HEK293 (cell line): Measurements from ENCODE around the gene NCOR2.

Experiments
- GLIS1 ChIP-seq: fragments of 450-650 bp; formaldehyde crosslinking; IDR thresholded peaks from 2 replicates; pipeline ENCODE4 v1.5.1; 2016; ENCODE audit warnings: missing biosample characterization, missing genetic modification characterization
- GLIS2 ChIP-seq: fragments of 450-650 bp; formaldehyde crosslinking; IDR thresholded peaks from 2 replicates; pipeline ENCODE4 v1.5.1; 2016; ENCODE audit warnings: missing biosample characterization, missing genetic modification characterization
- KLF10 ChIP-seq: fragments of 450-650 bp; IDR thresholded peaks from 2 replicates; pipeline ENCODE4 v1.5.1; 2018; ENCODE audit warnings: missing biosample characterization, mild to moderate bottlenecking, missing genetic modification characterization
- SALL2 ChIP-seq: fragments of 450-650 bp; formaldehyde crosslinking; IDR thresholded peaks from 2 replicates; pipeline ENCODE4 v1.5.0; 2017; ENCODE audit warnings: missing biosample characterization, mild to moderate bottlenecking, missing genetic modification characterization, borderline replicate concordance
- SP2 ChIP-seq: fragments of 450-650 bp; formaldehyde crosslinking; IDR thresholded peaks from 2 replicates; pipeline ENCODE4 v1.5.1; 2016; ENCODE audit warnings: missing biosample characterization, missing genetic modification characterization
- ZBTB1 ChIP-seq: fragments of 450-650 bp; formaldehyde crosslinking; IDR thresholded peaks from 2 replicates; pipeline ENCODE4 v1.5.1; 2016; ENCODE audit warnings: missing biosample characterization, missing genetic modification characterization
- ZBTB8A ChIP-seq: fragments of 450-650 bp; formaldehyde crosslinking; IDR thresholded peaks from 2 replicates; pipeline ENCODE4 v1.5.1; 2016; ENCODE audit warnings: missing biosample characterization, missing genetic modification characterization
- ZIC2 ChIP-seq: fragments of 450-650 bp; formaldehyde crosslinking; IDR thresholded peaks from 2 replicates; pipeline ENCODE4 v1.5.1; 2016; ENCODE audit warnings: missing biosample characterization, missing genetic modification characterization
- ZNF132 ChIP-seq: fragments of 450-650 bp; formaldehyde crosslinking; IDR thresholded peaks from 2 replicates; pipeline ENCODE4 v1.5.1; 2017; ENCODE audit warnings: missing biosample characterization, missing genetic modification characterization, borderline replicate concordance
- ZNF138 ChIP-seq: fragments of 450-650 bp; formaldehyde crosslinking; IDR thresholded peaks from 2 replicates; pipeline ENCODE4 v1.5.1; 2016; ENCODE audit warnings: missing biosample characterization, missing genetic modification characterization, borderline replicate concordance
- ZNF211 ChIP-seq: fragments of 450-650 bp; formaldehyde crosslinking; IDR thresholded peaks from 2 replicates; pipeline ENCODE4 v1.5.1; 2016; ENCODE audit warnings: low read depth, missing biosample characterization, missing genetic modification characterization
- ZNF239 ChIP-seq: fragments of 450-650 bp; formaldehyde crosslinking; IDR thresholded peaks from 2 replicates; pipeline ENCODE4 v1.5.1; 2016; ENCODE audit warnings: missing biosample characterization, missing genetic modification characterization
- ZNF24 ChIP-seq: fragments of 450-650 bp; formaldehyde crosslinking; IDR thresholded peaks from 2 replicates; pipeline ENCODE4 v1.5.1; 2016; ENCODE audit warnings: missing biosample characterization, missing genetic modification characterization
- ZNF341 ChIP-seq: fragments of 450-650 bp; formaldehyde crosslinking; IDR thresholded peaks from 2 replicates; pipeline ENCODE4; 2016; ENCODE audit warnings: low read depth, missing biosample characterization, missing genetic modification characterization
- ZNF350 ChIP-seq: fragments of 450-650 bp; formaldehyde crosslinking; IDR thresholded peaks from 2 replicates; pipeline ENCODE4 v1.5.0; 2017; ENCODE audit warnings: missing biosample characterization, mild to moderate bottlenecking, missing genetic modification characterization
- ZNF521 ChIP-seq: fragments of 450-650 bp; formaldehyde crosslinking; IDR thresholded peaks from 2 replicates; pipeline ENCODE4 v1.5.1; 2017; ENCODE audit warnings: missing biosample characterization, mild to moderate bottlenecking, missing genetic modification characterization
- ZNF621 ChIP-seq: fragments of 450-650 bp; formaldehyde crosslinking; IDR thresholded peaks from 2 replicates; pipeline ENCODE4 v1.5.1; 2017; ENCODE audit warnings: missing biosample characterization, missing genetic modification characterization
- ZNF623 ChIP-seq: fragments of 450-650 bp; formaldehyde crosslinking; IDR thresholded peaks from 2 replicates; pipeline ENCODE4 v1.5.1; 2016; ENCODE audit warnings: missing biosample characterization, missing genetic modification characterization
- ZNF660 ChIP-seq: fragments of 450-650 bp; IDR thresholded peaks from 2 replicates; pipeline ENCODE4 v1.5.1; 2018; ENCODE audit warnings: missing biosample characterization, mild to moderate bottlenecking, missing genetic modification characterization
- ZNF837 ChIP-seq: fragments of 450-650 bp; formaldehyde crosslinking; IDR thresholded peaks from 2 replicates; pipeline ENCODE4 v1.5.1; 2016; ENCODE audit warnings: missing biosample characterization, missing genetic modification characterization
- TF ChIP-seq, protein P1 (sequence below): fragments of 450-650 bp; formaldehyde crosslinking; IDR thresholded peaks from 2 replicates; pipeline ENCODE4 v1.5.1; 2016; ENCODE audit warnings: missing biosample characterization, missing genetic modification characterization
- TF ChIP-seq, protein P2 (sequence below): fragments of 450-650 bp; formaldehyde crosslinking; IDR thresholded peaks from 2 replicates; pipeline ENCODE4 v1.5.1; 2016; ENCODE audit warnings: missing biosample characterization, missing genetic modification characterization
- TF ChIP-seq, protein P3 (sequence below): fragments of 450-650 bp; formaldehyde crosslinking; IDR thresholded peaks from 2 replicates; pipeline ENCODE4 v1.5.1; 2017; ENCODE audit warnings: missing biosample characterization, missing genetic modification characterization
- TF ChIP-seq, protein P4 (sequence below): IDR thresholded peaks from 2 replicates; pipeline ENCODE4 v1.6.1; 2011; ENCODE audit warnings: mild to moderate bottlenecking, low read depth, low read length, borderline replicate concordance
- TF ChIP-seq, protein P5 (sequence below): fragments of 450-650 bp; formaldehyde crosslinking; optimal IDR thresholded peaks from 2 replicates; pipeline ENCODE3; 2016; ENCODE audit warnings: missing biosample characterization, mild to moderate bottlenecking, missing genetic modification characterization
- TF ChIP-seq, protein P6 (sequence below): fragments of 450-650 bp; formaldehyde crosslinking; IDR thresholded peaks from 2 replicates; pipeline ENCODE4 v1.5.1; 2016; ENCODE audit warnings: missing biosample characterization, missing genetic modification characterization

NCOR2 gene

DNA sequence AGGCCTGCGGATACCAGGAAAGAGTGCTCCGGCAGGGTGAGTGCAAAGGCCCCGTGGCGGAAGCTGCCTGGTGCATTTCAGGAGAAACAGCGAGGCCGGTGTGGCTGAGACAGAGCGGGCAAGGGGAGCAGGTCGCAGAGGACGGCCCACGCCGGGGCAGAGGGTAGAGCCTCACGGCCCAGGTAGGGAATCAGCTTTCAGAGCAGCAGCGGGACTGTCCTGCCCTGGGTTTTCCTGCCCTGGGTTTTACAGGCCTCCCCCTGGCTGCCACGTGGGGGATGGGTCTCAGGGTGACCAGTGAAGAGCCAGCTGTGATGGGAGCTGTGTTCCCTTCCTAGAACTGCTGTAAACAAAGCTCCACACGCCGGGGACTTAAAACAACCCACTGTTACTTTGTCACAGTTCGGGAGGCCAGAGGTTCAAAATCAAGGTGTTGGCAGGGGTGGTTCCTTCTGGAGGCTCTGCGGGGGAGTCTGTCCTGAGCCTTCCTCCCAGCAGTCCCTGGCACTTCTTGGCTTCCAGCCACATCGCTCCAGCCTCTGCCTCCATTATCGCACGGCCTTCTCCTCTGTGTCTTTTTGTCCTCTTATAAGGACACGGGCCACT, 10.4 kb downstream of the NCOR2 start (continued):
- TF ChIP-seq, protein P1, sequence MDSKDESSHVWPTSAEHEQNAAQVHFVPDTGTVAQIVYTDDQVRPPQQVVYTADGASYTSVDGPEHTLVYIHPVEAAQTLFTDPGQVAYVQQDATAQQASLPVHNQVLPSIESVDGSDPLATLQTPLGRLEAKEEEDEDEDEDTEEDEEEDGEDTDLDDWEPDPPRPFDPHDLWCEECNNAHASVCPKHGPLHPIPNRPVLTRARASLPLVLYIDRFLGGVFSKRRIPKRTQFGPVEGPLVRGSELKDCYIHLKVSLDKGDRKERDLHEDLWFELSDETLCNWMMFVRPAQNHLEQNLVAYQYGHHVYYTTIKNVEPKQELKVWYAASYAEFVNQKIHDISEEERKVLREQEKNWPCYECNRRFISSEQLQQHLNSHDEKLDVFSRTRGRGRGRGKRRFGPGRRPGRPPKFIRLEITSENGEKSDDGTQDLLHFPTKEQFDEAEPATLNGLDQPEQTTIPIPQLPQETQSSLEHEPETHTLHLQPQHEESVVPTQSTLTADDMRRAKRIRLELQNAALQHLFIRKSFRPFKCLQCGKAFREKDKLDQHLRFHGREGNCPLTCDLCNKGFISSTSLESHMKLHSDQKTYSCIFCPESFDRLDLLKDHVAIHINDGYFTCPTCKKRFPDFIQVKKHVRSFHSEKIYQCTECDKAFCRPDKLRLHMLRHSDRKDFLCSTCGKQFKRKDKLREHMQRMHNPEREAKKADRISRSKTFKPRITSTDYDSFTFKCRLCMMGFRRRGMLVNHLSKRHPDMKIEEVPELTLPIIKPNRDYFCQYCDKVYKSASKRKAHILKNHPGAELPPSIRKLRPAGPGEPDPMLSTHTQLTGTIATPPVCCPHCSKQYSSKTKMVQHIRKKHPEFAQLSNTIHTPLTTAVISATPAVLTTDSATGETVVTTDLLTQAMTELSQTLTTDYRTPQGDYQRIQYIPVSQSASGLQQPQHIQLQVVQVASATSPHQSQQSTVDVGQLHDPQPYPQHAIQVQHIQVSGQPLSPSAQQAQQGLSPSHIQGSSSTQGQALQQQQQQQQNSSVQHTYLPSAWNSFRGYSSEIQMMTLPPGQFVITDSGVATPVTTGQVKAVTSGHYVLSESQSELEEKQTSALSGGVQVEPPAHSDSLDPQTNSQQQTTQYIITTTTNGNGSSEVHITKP (tag by site-specific recombination) = peak; percentile 30; the same call in 1 of the 2 replicates
- TF ChIP-seq, protein P2, sequence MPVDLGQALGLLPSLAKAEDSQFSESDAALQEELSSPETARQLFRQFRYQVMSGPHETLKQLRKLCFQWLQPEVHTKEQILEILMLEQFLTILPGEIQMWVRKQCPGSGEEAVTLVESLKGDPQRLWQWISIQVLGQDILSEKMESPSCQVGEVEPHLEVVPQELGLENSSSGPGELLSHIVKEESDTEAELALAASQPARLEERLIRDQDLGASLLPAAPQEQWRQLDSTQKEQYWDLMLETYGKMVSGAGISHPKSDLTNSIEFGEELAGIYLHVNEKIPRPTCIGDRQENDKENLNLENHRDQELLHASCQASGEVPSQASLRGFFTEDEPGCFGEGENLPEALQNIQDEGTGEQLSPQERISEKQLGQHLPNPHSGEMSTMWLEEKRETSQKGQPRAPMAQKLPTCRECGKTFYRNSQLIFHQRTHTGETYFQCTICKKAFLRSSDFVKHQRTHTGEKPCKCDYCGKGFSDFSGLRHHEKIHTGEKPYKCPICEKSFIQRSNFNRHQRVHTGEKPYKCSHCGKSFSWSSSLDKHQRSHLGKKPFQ (tag by site-specific recombination) = no peak
- TF ChIP-seq ZNF621 (no peak), ZNF521 (tag by site-specific recombination) (no peak), SP2 (tag by site-specific recombination) (no peak), ZNF350 (no peak), ZNF341 (tag by site-specific recombination) (0 out of 2 replicates have a peak, but pooled peaks have one; percentile 27), ZNF660 (tag by site-specific recombination) (no peak), ZNF211 (tag by site-specific recombination) (no peak), ZBTB8A (tag by site-specific recombination) (no peak), ZNF837 (tag by site-specific recombination) (no peak), ZIC2 (tag by site-specific recombination) (peak; percentile 90), GLIS1 (tag by site-specific recombination) (peak; percentile 56), ZNF239 (tag by site-specific recombination) (no peak), SALL2 (tag by site-specific recombination) (no peak), ZNF24 (tag by site-specific recombination) (no peak), GLIS2 (tag by site-specific recombination) (peak; percentile 40; the same call in 1 of the 2 replicates), ZBTB1 (tag by site-specific recombination) (no peak), KLF10 (no peak), ZNF132 (tag by site-specific recombination) (no peak), ZNF623 (tag by site-specific recombination) (peak; percentile 95), ZNF138 (tag by site-specific recombination) (no peak)
- TF ChIP-seq, protein P3, sequence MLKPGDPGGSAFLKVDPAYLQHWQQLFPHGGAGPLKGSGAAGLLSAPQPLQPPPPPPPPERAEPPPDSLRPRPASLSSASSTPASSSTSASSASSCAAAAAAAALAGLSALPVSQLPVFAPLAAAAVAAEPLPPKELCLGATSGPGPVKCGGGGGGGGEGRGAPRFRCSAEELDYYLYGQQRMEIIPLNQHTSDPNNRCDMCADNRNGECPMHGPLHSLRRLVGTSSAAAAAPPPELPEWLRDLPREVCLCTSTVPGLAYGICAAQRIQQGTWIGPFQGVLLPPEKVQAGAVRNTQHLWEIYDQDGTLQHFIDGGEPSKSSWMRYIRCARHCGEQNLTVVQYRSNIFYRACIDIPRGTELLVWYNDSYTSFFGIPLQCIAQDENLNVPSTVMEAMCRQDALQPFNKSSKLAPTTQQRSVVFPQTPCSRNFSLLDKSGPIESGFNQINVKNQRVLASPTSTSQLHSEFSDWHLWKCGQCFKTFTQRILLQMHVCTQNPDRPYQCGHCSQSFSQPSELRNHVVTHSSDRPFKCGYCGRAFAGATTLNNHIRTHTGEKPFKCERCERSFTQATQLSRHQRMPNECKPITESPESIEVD (tag by site-specific recombination) = no peak
- TF ChIP-seq, protein P4, sequence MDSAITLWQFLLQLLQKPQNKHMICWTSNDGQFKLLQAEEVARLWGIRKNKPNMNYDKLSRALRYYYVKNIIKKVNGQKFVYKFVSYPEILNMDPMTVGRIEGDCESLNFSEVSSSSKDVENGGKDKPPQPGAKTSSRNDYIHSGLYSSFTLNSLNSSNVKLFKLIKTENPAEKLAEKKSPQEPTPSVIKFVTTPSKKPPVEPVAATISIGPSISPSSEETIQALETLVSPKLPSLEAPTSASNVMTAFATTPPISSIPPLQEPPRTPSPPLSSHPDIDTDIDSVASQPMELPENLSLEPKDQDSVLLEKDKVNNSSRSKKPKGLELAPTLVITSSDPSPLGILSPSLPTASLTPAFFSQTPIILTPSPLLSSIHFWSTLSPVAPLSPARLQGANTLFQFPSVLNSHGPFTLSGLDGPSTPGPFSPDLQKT = no peak
- TF ChIP-seq, protein P5, sequence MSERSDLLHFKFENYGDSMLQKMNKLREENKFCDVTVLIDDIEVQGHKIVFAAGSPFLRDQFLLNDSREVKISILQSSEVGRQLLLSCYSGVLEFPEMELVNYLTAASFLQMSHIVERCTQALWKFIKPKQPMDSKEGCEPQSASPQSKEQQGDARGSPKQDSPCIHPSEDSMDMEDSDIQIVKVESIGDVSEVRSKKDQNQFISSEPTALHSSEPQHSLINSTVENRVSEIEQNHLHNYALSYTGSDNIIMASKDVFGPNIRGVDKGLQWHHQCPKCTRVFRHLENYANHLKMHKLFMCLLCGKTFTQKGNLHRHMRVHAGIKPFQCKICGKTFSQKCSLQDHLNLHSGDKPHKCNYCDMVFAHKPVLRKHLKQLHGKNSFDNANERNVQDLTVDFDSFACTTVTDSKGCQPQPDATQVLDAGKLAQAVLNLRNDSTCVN (tag by site-specific recombination) = no peak
- TF ChIP-seq, protein P6, sequence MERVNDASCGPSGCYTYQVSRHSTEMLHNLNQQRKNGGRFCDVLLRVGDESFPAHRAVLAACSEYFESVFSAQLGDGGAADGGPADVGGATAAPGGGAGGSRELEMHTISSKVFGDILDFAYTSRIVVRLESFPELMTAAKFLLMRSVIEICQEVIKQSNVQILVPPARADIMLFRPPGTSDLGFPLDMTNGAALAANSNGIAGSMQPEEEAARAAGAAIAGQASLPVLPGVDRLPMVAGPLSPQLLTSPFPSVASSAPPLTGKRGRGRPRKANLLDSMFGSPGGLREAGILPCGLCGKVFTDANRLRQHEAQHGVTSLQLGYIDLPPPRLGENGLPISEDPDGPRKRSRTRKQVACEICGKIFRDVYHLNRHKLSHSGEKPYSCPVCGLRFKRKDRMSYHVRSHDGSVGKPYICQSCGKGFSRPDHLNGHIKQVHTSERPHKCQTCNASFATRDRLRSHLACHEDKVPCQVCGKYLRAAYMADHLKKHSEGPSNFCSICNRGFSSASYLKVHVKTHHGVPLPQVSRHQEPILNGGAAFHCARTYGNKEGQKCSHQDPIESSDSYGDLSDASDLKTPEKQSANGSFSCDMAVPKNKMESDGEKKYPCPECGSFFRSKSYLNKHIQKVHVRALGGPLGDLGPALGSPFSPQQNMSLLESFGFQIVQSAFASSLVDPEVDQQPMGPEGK = no peak
- TF ChIP-seq, all 188 proteins: peak for 10
